Muscle layer of duodenum (tissue), 2 donors: ENCODE results near the gene S100A6.

ENCODE experiments used
- H3K27ac ChIP-seq: one replicate; pipeline ENCODE4 v1.7.0; 2013; ENCODE audit warnings: mild to moderate bottlenecking, low read length
- H3K27me3 ChIP-seq: one replicate; pipeline ENCODE4 v1.7.0; 2013; ENCODE audit warnings: low read depth, mild to moderate bottlenecking, control low read depth, low read length
- H3K36me3 ChIP-seq, 2 donors: one replicate each; pipeline ENCODE4 v1.7.0; 2013; ENCODE audit warnings: low read length in 2 of 2, control low read depth in 1 of 2, mild to moderate bottlenecking in 1 of 2; ENCODE audit not compliant: insufficient read depth in 2 of 2, control insufficient read depth in 1 of 2
- H3K4me1 ChIP-seq, 2 donors: one replicate each; pipeline ENCODE4 v1.7.0; 2013; ENCODE audit warnings: low read length in 2 of 2, mild to moderate bottlenecking in 2 of 2, control low read depth in 1 of 2, moderate library complexity in 1 of 2; ENCODE audit not compliant: insufficient read depth in 2 of 2, control insufficient read depth in 1 of 2
- H3K4me3 ChIP-seq, 2 donors: one replicate each; pipeline ENCODE4 v1.7.0; 2013; ENCODE audit warnings: low read length in 2 of 2, low read depth in 1 of 2, mild to moderate bottlenecking in 1 of 2
- H3K9me3 ChIP-seq, 2 donors: one replicate each; pipeline ENCODE4 v1.7.0; 2013; ENCODE audit warnings: low read length in 2 of 2, control low read depth in 1 of 2, mild to moderate bottlenecking in 1 of 2; ENCODE audit not compliant: control insufficient read depth in 1 of 2
- donor health status: healthy.

S100A6 gene

DNA sequence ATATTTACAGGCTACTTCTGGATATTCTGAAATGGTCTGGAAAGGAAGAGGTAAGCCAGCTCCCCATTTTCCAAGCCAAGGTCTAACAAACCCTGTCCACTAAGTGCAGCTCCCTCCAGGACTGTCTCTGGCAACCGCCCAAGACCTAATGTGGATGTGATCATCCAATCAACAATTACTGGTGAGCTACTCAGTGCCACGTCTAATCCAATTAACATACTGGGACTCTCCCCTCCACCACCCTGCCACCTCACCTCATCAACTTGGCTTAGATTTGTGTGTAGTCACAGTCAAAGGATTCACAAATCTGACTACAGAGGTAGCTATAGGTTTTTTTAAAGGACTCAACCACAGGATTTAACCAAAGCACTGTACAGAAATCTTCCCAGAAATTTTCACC is 49.9 kb downstream of the S100A6 start:
- Histone ChIP-seq H3K27me3 (no peaks in the 10 kb centered on the region), H3K36me3 (no peaks in the 10 kb centered on the region), H3K4me1 (no peaks in the 10 kb centered on the region), H3K9me3 (no peaks in the 10 kb centered on the region), H3K27ac (no peak overlapping the region), H3K4me3 (no peak overlapping the region)
